Fibroblast of mammary gland (primary cell): Measurements from ENCODE around the gene WDR64.
A peak's percentile ranks its signal among the peaks of the same experiment; 100 is the strongest.

ENCODE experiments used
- DNase-seq: peaks from one replicate; pipeline ENCODE4 v3.0.0-alpha.2; 2010; ENCODE audit warnings: low read depth
- H3K4me3 ChIP-seq: 2 replicates; pipeline ENCODE4 v1.5.1; 2011; ENCODE audit warnings: low read depth, mild to moderate bottlenecking, low read length, moderate library complexity; ENCODE audit not compliant: control insufficient read depth
- TF ChIP-seq, protein P1 (sequence below): conservative IDR thresholded peaks from 2 replicates; pipeline ENCODE4 v1.5.1; 2011; ENCODE audit warnings: low read depth, low read length, inconsistent platforms; ENCODE audit not compliant: control insufficient read depth, insufficient read depth

The WDR64 gene

DNA sequence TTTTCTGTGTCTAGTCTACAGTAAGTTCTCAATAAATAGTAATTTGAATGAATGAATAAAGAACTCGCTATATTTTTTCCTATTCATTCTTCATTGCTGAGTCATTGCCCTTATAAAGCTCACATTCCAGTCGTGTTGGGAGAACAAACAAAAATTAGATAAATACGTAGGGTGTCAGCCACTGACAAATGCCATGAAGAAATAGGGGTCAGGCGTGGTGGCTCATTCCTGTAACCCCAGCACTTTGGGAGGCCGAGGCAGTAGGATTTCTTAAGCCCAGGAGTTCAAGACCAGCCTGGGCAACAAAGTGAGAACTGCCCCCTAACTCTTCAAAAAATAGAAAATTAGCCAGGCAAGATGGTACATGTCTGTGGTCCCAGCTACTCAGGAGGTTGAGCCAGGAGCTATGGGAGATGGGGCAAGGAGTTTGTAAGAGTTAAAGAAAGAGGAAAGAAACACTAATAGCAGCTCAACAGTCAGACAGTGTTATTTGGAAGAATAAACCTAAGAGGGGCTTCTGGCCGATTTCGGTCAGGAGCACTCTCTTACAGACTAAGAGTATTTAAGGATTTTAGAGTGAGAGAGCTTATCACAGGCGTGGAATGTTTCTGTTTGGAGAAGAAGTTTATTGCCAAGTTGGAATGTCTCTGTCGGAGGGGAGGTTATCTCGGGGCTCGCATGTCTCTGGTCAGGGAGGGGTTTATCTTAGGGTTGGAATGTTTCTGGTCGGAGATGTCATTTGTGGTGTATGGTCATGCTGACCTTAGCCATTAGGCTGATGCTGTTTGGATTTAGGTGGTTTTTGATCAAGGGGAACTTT lies 10.1 kb upstream of the WDR64 start:
- DNase-seq: peak; percentile 63
- TF ChIP-seq, protein P1, sequence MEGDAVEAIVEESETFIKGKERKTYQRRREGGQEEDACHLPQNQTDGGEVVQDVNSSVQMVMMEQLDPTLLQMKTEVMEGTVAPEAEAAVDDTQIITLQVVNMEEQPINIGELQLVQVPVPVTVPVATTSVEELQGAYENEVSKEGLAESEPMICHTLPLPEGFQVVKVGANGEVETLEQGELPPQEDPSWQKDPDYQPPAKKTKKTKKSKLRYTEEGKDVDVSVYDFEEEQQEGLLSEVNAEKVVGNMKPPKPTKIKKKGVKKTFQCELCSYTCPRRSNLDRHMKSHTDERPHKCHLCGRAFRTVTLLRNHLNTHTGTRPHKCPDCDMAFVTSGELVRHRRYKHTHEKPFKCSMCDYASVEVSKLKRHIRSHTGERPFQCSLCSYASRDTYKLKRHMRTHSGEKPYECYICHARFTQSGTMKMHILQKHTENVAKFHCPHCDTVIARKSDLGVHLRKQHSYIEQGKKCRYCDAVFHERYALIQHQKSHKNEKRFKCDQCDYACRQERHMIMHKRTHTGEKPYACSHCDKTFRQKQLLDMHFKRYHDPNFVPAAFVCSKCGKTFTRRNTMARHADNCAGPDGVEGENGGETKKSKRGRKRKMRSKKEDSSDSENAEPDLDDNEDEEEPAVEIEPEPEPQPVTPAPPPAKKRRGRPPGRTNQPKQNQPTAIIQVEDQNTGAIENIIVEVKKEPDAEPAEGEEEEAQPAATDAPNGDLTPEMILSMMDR: no peak
- no peak overlapping the region for H3K4me3 ChIP-seq

DNA sequence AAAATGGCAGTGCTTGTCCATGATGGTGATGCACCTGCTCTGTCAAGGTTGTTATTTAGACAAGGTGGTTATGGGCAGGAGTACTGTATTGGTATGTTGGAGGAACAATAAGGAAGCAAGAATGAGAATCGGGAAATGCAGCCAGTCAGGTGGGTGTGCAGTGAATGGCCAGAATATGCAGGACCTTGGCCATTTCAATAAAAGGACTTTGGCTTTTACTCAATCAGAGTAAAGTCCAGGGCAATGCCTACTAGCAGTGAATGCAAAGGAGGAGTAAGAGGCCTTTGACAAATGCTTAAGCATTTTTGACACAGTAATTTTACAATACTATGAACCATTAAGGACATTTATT lies 9.5 kb upstream of the WDR64 start:
- TF ChIP-seq, protein P1: no peak
- DNase-seq: no peak
- no peak overlapping the region for H3K4me3 ChIP-seq

- no peak overlapping the region for H3K4me3 ChIP-seq
- TF ChIP-seq, protein P1: no peak
- DNase-seq: no peak
These were observed 7.8 kb upstream of the WDR64 start for GRCh38 chr1:241644259-241644658.

- TF ChIP-seq, protein P1: no peak
- no peak overlapping the region for H3K4me3 ChIP-seq
- no peak for DNase-seq
These were observed 6.9 kb upstream of the WDR64 start for GRCh38 chr1:241645199-241645598.

- H3K4me3 ChIP-seq: no peak overlapping the region
- no peak for DNase-seq
- TF ChIP-seq, protein P1: no peak
These were observed 5.9 kb upstream of the WDR64 start for GRCh38 chr1:241646201-241646600.

- peak; percentile 91 for DNase-seq
- H3K4me3 ChIP-seq: no peak overlapping the region
- TF ChIP-seq, protein P1: no peak
These were observed 4.4 kb upstream of the WDR64 start for GRCh38 chr1:241647658-241648057.

DNA sequence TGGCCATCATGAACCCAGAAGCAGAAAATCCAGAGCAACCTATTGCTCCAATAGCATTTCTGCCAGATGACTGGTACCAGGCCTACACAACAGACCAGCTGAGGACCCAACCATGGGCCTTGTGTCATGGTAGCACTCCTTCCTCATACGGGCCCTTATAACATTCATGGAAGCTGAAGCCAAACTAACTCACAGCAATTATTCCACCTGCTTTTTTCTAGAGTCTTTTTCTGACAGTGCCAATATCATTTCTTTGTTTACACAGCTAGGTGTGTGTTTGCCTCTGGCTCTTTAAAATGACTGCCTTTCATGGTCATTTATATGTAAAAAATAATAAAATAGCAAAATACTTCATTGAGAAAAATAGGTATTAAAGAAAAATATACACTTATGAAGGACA lies 3.9 kb upstream of the WDR64 start:
- TF ChIP-seq, protein P1: no peak
- no peak overlapping the region for H3K4me3 ChIP-seq
- no peak for DNase-seq
